Neuron (in vitro differentiated cells): ENCODE data around the gene ZNF629.
"Not testable (repeated sequence)": the region's sequence is repeated elsewhere in the genome, so short reads cannot be mapped to it uniquely, and the experiment has no call there.

Source experiments
- H2AFZ ChIP-seq: one replicate; pipeline ENCODE4 v1.6.1; 2013; ENCODE audit warnings: low read depth, mild to moderate bottlenecking, inconsistent platforms, low read length, moderate library complexity
- H3K27me3 ChIP-seq: one replicate; pipeline ENCODE4 v1.6.1; 2013; ENCODE audit warnings: low read length; ENCODE audit not compliant: insufficient read depth
- H3K36me3 ChIP-seq: one replicate; pipeline ENCODE4 v1.6.1; 2013; ENCODE audit warnings: low read length; ENCODE audit not compliant: insufficient read depth
- H3K4me1 ChIP-seq: one replicate; pipeline ENCODE4 v1.6.1; 2013; ENCODE audit warnings: low read length; ENCODE audit not compliant: insufficient read depth
- H3K4me3 ChIP-seq: 2 replicates; pipeline ENCODE4 v1.5.1; 2013; ENCODE audit warnings: mild to moderate bottlenecking, low read length, moderate library complexity
- H3K9me3 ChIP-seq: one replicate; pipeline ENCODE4 v1.6.1; 2013; ENCODE audit warnings: low read length

The ZNF629 gene

GRCh38 chr16:30786936-30787612 is at the start of gene ZNF629:
TSS of gene ZNF629 (minus strand) at chr16:30787205. CDS start at chr16:30784482, 2,723 bp downstream.
- H3K4me3 ChIP-seq = peak within 1 kb of the TSS; percentile 95
- no peaks in the 10 kb centered on the region for H3K9me3 ChIP-seq
- peak within 1 kb of the TSS; percentile 86 for H2AFZ ChIP-seq
- H3K4me1 ChIP-seq = peaks cover 17% of the 10 kb centered on the region
- H3K27me3 ChIP-seq = no peaks in the 10 kb centered on the region
- peaks cover 26% of the 10 kb centered on the region for H3K36me3 ChIP-seq

- Histone ChIP-seq H3K4me3 (no peak overlapping the region), H3K36me3 (peaks cover 4% of the 10 kb centered on the region), H3K9me3 (peaks cover 3% of the 10 kb centered on the region), H3K27me3 (no peaks in the 10 kb centered on the region), H2AFZ (no peak overlapping the region), H3K4me1 (no peaks in the 10 kb centered on the region)
These were observed 47.2 kb upstream of the ZNF629 start for GRCh38 chr16:30834130-30834740.

GRCh38 chr16:30830072-30830417 is 43.0 kb upstream of the ZNF629 start:
- Histone ChIP-seq H3K27me3 (no peaks in the 10 kb centered on the region), H2AFZ (no peak overlapping the region), H3K4me1 (no peaks in the 10 kb centered on the region), H3K36me3 (peaks cover 4% of the 10 kb centered on the region), H3K9me3 (peaks cover 3% of the 10 kb centered on the region), H3K4me3 (no peak overlapping the region)

- Histone ChIP-seq H3K4me1 (no peaks in the 10 kb centered on the region), H2AFZ (no peak overlapping the region), H3K4me3 (no peak overlapping the region), H3K36me3 (peaks cover 2% of the 10 kb centered on the region), H3K9me3 (peaks cover 3% of the 10 kb centered on the region), H3K27me3 (no peaks in the 10 kb centered on the region)
These were observed 42.4 kb upstream of the ZNF629 start for GRCh38 chr16:30829130-30830071.

- Histone ChIP-seq H3K4me1 (no peaks in the 10 kb centered on the region), H3K9me3 (no peaks in the 10 kb centered on the region), H3K36me3 (no peaks in the 10 kb centered on the region), H2AFZ (no peak overlapping the region), H3K4me3 (no peak overlapping the region), H3K27me3 (no peaks in the 10 kb centered on the region)
These were observed 34.9 kb upstream of the ZNF629 start for GRCh38 chr16:30821891-30822290.

GRCh38 chr16:30821441-30821840 is 34.4 kb upstream of the ZNF629 start:
- H2AFZ ChIP-seq, H3K4me1 ChIP-seq, H3K9me3 ChIP-seq, H3K36me3 ChIP-seq, H3K27me3 ChIP-seq, H3K4me3 ChIP-seq: not testable (repeated sequence)

GRCh38 chr16:30820952-30821421 is 34.0 kb upstream of the ZNF629 start:
- no peak overlapping the region for H2AFZ ChIP-seq
- no peaks in the 10 kb centered on the region for H3K27me3 ChIP-seq
- H3K9me3 ChIP-seq = no peaks in the 10 kb centered on the region
- no peaks in the 10 kb centered on the region for H3K4me1 ChIP-seq
- H3K4me3 ChIP-seq = no peak overlapping the region
- no peaks in the 10 kb centered on the region for H3K36me3 ChIP-seq

GRCh38 chr16:30816769-30817168 is 29.8 kb upstream of the ZNF629 start:
- no peak overlapping the region for H2AFZ ChIP-seq
- no peaks in the 10 kb centered on the region for H3K27me3 ChIP-seq
- no peaks in the 10 kb centered on the region for H3K36me3 ChIP-seq
- no peak overlapping the region for H3K4me3 ChIP-seq
- H3K9me3 ChIP-seq = no peaks in the 10 kb centered on the region
- peaks cover 4% of the 10 kb centered on the region for H3K4me1 ChIP-seq

- H3K4me3 ChIP-seq = peak overlapping the region; percentile 45
- H3K9me3 ChIP-seq = no peaks in the 10 kb centered on the region
- H3K4me1 ChIP-seq = peaks cover 4% of the 10 kb centered on the region
- no peaks in the 10 kb centered on the region for H3K27me3 ChIP-seq
- peak overlapping the region; percentile 90 for H2AFZ ChIP-seq
- no peaks in the 10 kb centered on the region for H3K36me3 ChIP-seq
These were observed 26.8 kb upstream of the ZNF629 start for GRCh38 chr16:30813821-30814189.

GRCh38 chr16:30809675-30810074 is 22.7 kb upstream of the ZNF629 start:
- H3K36me3 ChIP-seq, H3K4me3 ChIP-seq, H3K27me3 ChIP-seq, H3K9me3 ChIP-seq, H2AFZ ChIP-seq: not testable (repeated sequence)
- H3K4me1 ChIP-seq = peaks cover 14% of the 10 kb centered on the region

- peaks cover 12% of the 10 kb centered on the region for H3K4me1 ChIP-seq
- H2AFZ ChIP-seq, H3K9me3 ChIP-seq, H3K36me3 ChIP-seq, H3K4me3 ChIP-seq, H3K27me3 ChIP-seq: not testable (repeated sequence)
These were observed 22.0 kb upstream of the ZNF629 start for GRCh38 chr16:30808890-30809426.

GRCh38 chr16:30808146-30808545 is 21.1 kb upstream of the ZNF629 start:
- H3K4me1 ChIP-seq = peaks cover 10% of the 10 kb centered on the region
- no peaks in the 10 kb centered on the region for H3K9me3 ChIP-seq
- no peak overlapping the region for H3K4me3 ChIP-seq
- H2AFZ ChIP-seq = no peak overlapping the region
- no peaks in the 10 kb centered on the region for H3K27me3 ChIP-seq
- no peaks in the 10 kb centered on the region for H3K36me3 ChIP-seq
